Endothelial cell of umbilical vein (primary cell): ENCODE measurements around the gene DLG1. TPM values are rescaled to one million over a fixed set of nuclear protein-coding genes. Genes with fewer than 3 reads are reported as not detected.

Source experiments
- BruUV-seq: library from RNA; stranded (reverse); fragments of 400-500 nt; replicated peaks from 2 replicates; lab custom pipeline; 2021; lab: Mats Ljungman, UMichigan
- CTCF ChIA-PET: fragments of 300-600, 350-600 bp; sonication (Branson Sonifier 250); formaldehyde crosslinking; loops from one replicate; lab custom pipeline; 2021; ENCODE audit warnings: antibody characterized with exemption, inconsistent platforms; lab: Charles Lee
- POLR2A ChIA-PET: fragments of 300-600, 350-600 bp; sonication (Branson Sonifier 250); formaldehyde crosslinking; loops from one replicate; lab custom pipeline; 2021; ENCODE audit warnings: antibody characterized with exemption, inconsistent platforms; lab: Charles Lee
- DNase-seq: peaks from one replicate; pipeline ENCODE4 v3.0.0-alpha.2; 2011; ENCODE audit warnings: low read depth, low spot score
- FAIRE-seq: peaks from 2 replicates; lab custom pipeline; 2011; peaks lifted over from hg19 to GRCh38; lab: Jason Lieb, UNC
- H2AFZ ChIP-seq: 2 replicates; pipeline ENCODE4 v1.6.0; 2012; ENCODE audit warnings: low read depth, low read length, control low read depth, inconsistent platforms
- H3K27ac ChIP-seq: 2 replicates; pipeline ENCODE4 v1.5.1; 2011; ENCODE audit warnings: low read depth, mild to moderate bottlenecking, control low read depth, low read length, moderate library complexity; ENCODE audit not compliant: insufficient read depth
- H3K27me3 ChIP-seq, 2 experiments: 2 replicates each; pipeline versions ENCODE4 v1.6.0 to v1.6.1; 2011; ENCODE audit warnings: low read length in 2 of 2, mixed read lengths in 1 of 2; ENCODE audit not compliant: control insufficient read depth in 2 of 2, insufficient read depth in 2 of 2
- H3K36me3 ChIP-seq, 2 experiments: 2 replicates in 1 of 2; 3 replicates in 1 of 2; pipeline ENCODE4 v1.5.1; 2011; ENCODE audit warnings: low read length in 2 of 2, mild to moderate bottlenecking in 1 of 2, moderate library complexity in 1 of 2; ENCODE audit not compliant: control insufficient read depth in 2 of 2, insufficient read depth in 2 of 2; ENCODE audit errors: extremely low read depth in 1 of 2
- H3K4me1 ChIP-seq: 3 replicates; pipeline ENCODE4 v1.5.1; 2011; ENCODE audit warnings: mild to moderate bottlenecking, low read length; ENCODE audit not compliant: control insufficient read depth, insufficient read depth; ENCODE audit errors: extremely low read depth
- H3K4me2 ChIP-seq: 2 replicates; pipeline ENCODE4 v1.6.1; 2011; ENCODE audit warnings: low read length, control low read depth, mixed read lengths; ENCODE audit not compliant: insufficient read depth
- H3K4me3 ChIP-seq, 3 experiments: fragments of 200-600 bp in 1 of 3; sonication (generic), shearing (Covaris generic) in 1 of 3; replicated peaks in 1 of 3; 2 replicates each; pipeline ENCODE4 v1.5.1; 2011 to 2016; ENCODE audit warnings: control low read depth in 3 of 3, low read length in 3 of 3, mild to moderate bottlenecking in 2 of 3, inconsistent platforms in 1 of 3, low read depth in 1 of 3, moderate library complexity in 1 of 3; ENCODE audit not compliant: insufficient read depth in 1 of 3
- H3K79me2 ChIP-seq: 2 replicates; pipeline ENCODE4 v1.6.0; 2012; ENCODE audit warnings: low read length, inconsistent platforms; ENCODE audit not compliant: control insufficient read depth, insufficient read depth
- H3K9ac ChIP-seq: replicated peaks from 2 replicates; pipeline ENCODE3; 2011; ENCODE audit warnings: low read length, control low read depth; ENCODE audit not compliant: insufficient read depth; ENCODE audit errors: extremely low read depth
- H3K9me1 ChIP-seq: replicated peaks from 3 replicates; pipeline ENCODE4 v1.6.0; 2011; ENCODE audit warnings: mild to moderate bottlenecking, low read length; ENCODE audit not compliant: control insufficient read depth, insufficient read depth; ENCODE audit errors: extremely low read depth
- H3K9me3 ChIP-seq: replicated peaks from 2 replicates; pipeline ENCODE4 v1.5.1; 2012; ENCODE audit warnings: low read length, inconsistent platforms; ENCODE audit not compliant: control insufficient read depth, insufficient read depth
- H4K20me1 ChIP-seq: replicated peaks from 2 replicates; pipeline ENCODE3; 2011; ENCODE audit warnings: mild to moderate bottlenecking, low read length; ENCODE audit not compliant: control insufficient read depth, insufficient read depth; ENCODE audit errors: extremely low read depth
- CTCF ChIP-seq, 2 donors: IDR thresholded peaks; 1 replicate in 1 of 2; 2 replicates in 1 of 2; pipeline ENCODE4 v1.5.1; 2011; ENCODE audit warnings: low read length in 2 of 2, mild to moderate bottlenecking in 2 of 2, moderate library complexity in 2 of 2, control low read depth in 1 of 2, inconsistent platforms in 1 of 2, low read depth in 1 of 2; ENCODE audit not compliant: insufficient read depth in 1 of 2; ENCODE audit errors: extremely low read depth in 1 of 2
- EZH2 ChIP-seq: IDR thresholded peaks from 2 replicates; pipeline ENCODE4 v1.6.1; 2012; ENCODE audit warnings: borderline replicate concordance, low read depth, mild to moderate bottlenecking, moderate library complexity, low read length, inconsistent platforms; ENCODE audit not compliant: severe bottlenecking
- FOS ChIP-seq: IDR thresholded peaks from 2 replicates; pipeline ENCODE4 v1.6.1; 2011; ENCODE audit warnings: mild to moderate bottlenecking, low read length, moderate library complexity, borderline replicate concordance; ENCODE audit not compliant: insufficient read depth
- GATA2 ChIP-seq: IDR thresholded peaks from 2 replicates; pipeline ENCODE4 v1.7.0; 2011; ENCODE audit warnings: low read depth, mild to moderate bottlenecking, moderate library complexity, mixed read lengths, low read length; ENCODE audit not compliant: insufficient read length, insufficient read depth
- JUN ChIP-seq: IDR thresholded peaks from 2 replicates; pipeline ENCODE4 v1.6.1; 2011; ENCODE audit warnings: borderline replicate concordance, low read depth; ENCODE audit not compliant: insufficient read length, insufficient read depth
- MAX ChIP-seq: IDR thresholded peaks from 2 replicates; pipeline ENCODE4 v1.6.1; 2011; ENCODE audit not compliant: insufficient read depth, insufficient read length
- MYC ChIP-seq: IDR thresholded peaks from one replicate; pipeline ENCODE4 v1.6.1; 2011; ENCODE audit warnings: mild to moderate bottlenecking, low read depth, low read length
- POLR2A ChIP-seq: IDR thresholded peaks from 2 replicates; pipeline ENCODE4 v1.6.1; 2012; ENCODE audit warnings: low read depth, mild to moderate bottlenecking, control low read depth, low read length
- POLR2AphosphoS5 ChIP-seq: IDR thresholded peaks from 2 replicates; pipeline ENCODE4 v1.6.1; 2012; ENCODE audit warnings: low read depth, mild to moderate bottlenecking, control low read depth, low read length, moderate library complexity; ENCODE audit not compliant: insufficient read depth
- dilution Hi-C: fragments of 300-500 bp; cut with MboI; formaldehyde crosslinking; loops from one replicate; pipeline ENCODE4 v1.15.0; 2019; ENCODE audit warnings: low sequenced_read_pairs; ENCODE audit not compliant: extremely low pct_ligation_motif_present
- intact Hi-C: fragments of 100-400 bp; cut with micrococcal nuclease; formaldehyde crosslinking; loops from one replicate; pipeline ENCODE4 v1.10.0; 2022
- polyA plus RNA-seq, 4 experiments: library from polyadenylated mRNA; depleted of rRNA in 3 of 4; stranded (reverse) in 3 of 4; unstranded in 1 of 4; fragments of >200 nt; gene quantifications; 2 replicates each; pipeline versions ENCODE4 v1.2.1 to v1.2.3, GENCODE V29; 2011 to 2012; ENCODE audit warnings: missing spikeins in 1 of 4
- total RNA-seq: library from RNA; stranded (reverse); gene quantifications from 2 replicates; pipeline ENCODE4 v1.2.3, GENCODE V29; 2021

The DLG1 gene
- total and polyA plus RNA-seq, 2 donors (not counting 3 experiments of a cell fraction or from before 2014, with no cell fraction given): 26.5 to 80.1 TPM

GRCh38 chr3:197328198-197328597 is 29.8 kb upstream of the DLG1 start:
- DNase-seq (no peak), FAIRE-seq (no peak)
- Histone ChIP-seq H3K36me3 (no peaks in the 10 kb centered on the region), H3K4me3 (no peak overlapping the region), H3K27me3 (peaks cover 0 to 2% of the 10 kb centered on the region in 2 experiments), H3K9ac (no peak overlapping the region), H2AFZ (no peak overlapping the region), H3K9me3 (no peaks in the 10 kb centered on the region), H3K4me2 (no peak overlapping the region), H3K27ac (no peak overlapping the region), H4K20me1 (no peaks in the 10 kb centered on the region), H3K9me1 (no peaks in the 10 kb centered on the region), H3K4me1 (no peaks in the 10 kb centered on the region), H3K79me2 (no peaks in the 10 kb centered on the region)
- ChIA-PET POLR2A (no interaction called here), CTCF (no interaction called here)
- TF ChIP-seq CTCF (IDR thresholded peaks at IDR 0.05; ENCODE audit: extremely low read depth in 1 of 2, insufficient read depth in 1 of 2, low read depth in 1 of 2, low read length in 2 of 2) (no peak), JUN (no peak)
- dilution Hi-C loops (no loop called here), intact Hi-C loops (no loop called here)
- no TSS peak for BruUV-seq

GRCh38 chr3:197327701-197328100 is 29.3 kb upstream of the DLG1 start:
- no peak for TF ChIP-seq JUN
- no peak for TF ChIP-seq GATA2
- no peak for TF ChIP-seq POLR2A
- TF ChIP-seq EZH2: no peak
- no peak for TF ChIP-seq MYC
- no peak for TF ChIP-seq CTCF (IDR thresholded peaks at IDR 0.05; ENCODE audit: extremely low read depth in 1 of 2, insufficient read depth in 1 of 2, low read depth in 1 of 2, low read length in 2 of 2)
- TF ChIP-seq POLR2AphosphoS5: no peak
- no peak for TF ChIP-seq MAX
- no peak for TF ChIP-seq FOS

More at GRCh38 chr3:197327701-197328100, 29.3 kb upstream of the DLG1 start:
- FAIRE-seq (no peak), DNase-seq (no peak)
- H3K4me2 ChIP-seq: no peak overlapping the region
- no peaks in the 10 kb centered on the region for H3K4me1 ChIP-seq
- H3K4me3 ChIP-seq: no peak overlapping the region
- H2AFZ ChIP-seq: peak overlapping the region; percentile 14
- no peaks in the 10 kb centered on the region for H4K20me1 ChIP-seq
- intact Hi-C loops: no loop called here
- dilution Hi-C loops: no loop called here
- ChIA-PET POLR2A (no interaction called here), CTCF (no interaction called here)
- no peaks in the 10 kb centered on the region for H3K9me1 ChIP-seq
- peaks cover 0 to 2% of the 10 kb centered on the region in 2 experiments for H3K27me3 ChIP-seq
- no peaks in the 10 kb centered on the region for H3K79me2 ChIP-seq
- no peaks in the 10 kb centered on the region for H3K36me3 ChIP-seq
- no peak overlapping the region for H3K27ac ChIP-seq
- no peak overlapping the region for H3K9ac ChIP-seq
- no TSS peak for BruUV-seq
- no peaks in the 10 kb centered on the region for H3K9me3 ChIP-seq
